ENCODE results near the gene CRIP2.

The CRIP2 gene

GRCh38 chr14:105484069-105484996 is 9.7 kb downstream of the CRIP2 start:
- Histone ChIP-seq H3K4me2 (peak overlapping the region in 9 of 11 experiments; percentile 97 to 100 (median 100); a peak in 20 of 22 replicates), H4K20me1 (peaks cover 0 to 66% (median 23%) of the 10 kb centered on the region in 11 experiments; a peak in 15 of 22 replicates), H3K27ac (peak overlapping the region in 1 of 11 experiments; percentile 98; a peak in 4 of 22 replicates), H3K4me1 (peaks cover 67 to 98% (median 96%) of the 10 kb centered on the region in 10 experiments), H3K27me3 (peaks cover 38 to 56% (median 51%) of the 10 kb centered on the region in 11 experiments), H3K36me3 (no peaks in the 10 kb centered on the region; a peak in 1 of 22 replicates), H3K9ac (peak overlapping the region in 4 of 11 experiments; percentile 9 to 82 (median 76); a peak in 4 of 22 replicates), H3K4me3 (peak overlapping the region in 1 of 10 experiments; percentile 22; a peak in 1 of 20 replicates), H3K9me3 (replicated peaks in 1 of 11) (no peaks in the 10 kb centered on the region)
- no peak for TF ChIP-seq Cebpa-rat (IDR thresholded peaks at IDR 0.05)

GRCh38 chr14:105484997-105485393 is 10.4 kb downstream of the CRIP2 start:
- H3K36me3 ChIP-seq, result no peaks in the 10 kb centered on the region; a peak in 1 of 22 replicates
- no peak overlapping the region; a peak in 1 of 22 replicates for H3K27ac ChIP-seq
- TF ChIP-seq Cebpa-rat (IDR thresholded peaks at IDR 0.05), result no peak
- peaks cover 70 to 96% (median 94%) of the 10 kb centered on the region in 10 experiments for H3K4me1 ChIP-seq
- H3K27me3 ChIP-seq, result peaks cover 32 to 49% (median 45%) of the 10 kb centered on the region in 11 experiments
- peak overlapping the region in 10 of 11 experiments; percentile 6 to 100 (median 100); a peak in 16 of 22 replicates for H3K4me2 ChIP-seq
- H3K9ac ChIP-seq, result no peak overlapping the region; a peak in 1 of 22 replicates
- no peak overlapping the region for H3K4me3 ChIP-seq
- H4K20me1 ChIP-seq, result peaks cover 0 to 61% (median 19%) of the 10 kb centered on the region in 11 experiments; a peak in 14 of 22 replicates
- no peaks in the 10 kb centered on the region for H3K9me3 ChIP-seq (replicated peaks in 1 of 11)

GRCh38 chr14:105485739-105486162 is 11.1 kb downstream of the CRIP2 start:
- H4K20me1 ChIP-seq, result peaks cover 0 to 54% (median 17%) of the 10 kb centered on the region in 11 experiments; a peak in 13 of 22 replicates
- no peak for TF ChIP-seq Cebpa-rat (IDR thresholded peaks at IDR 0.05)
- H3K27me3 ChIP-seq, result peaks cover 27 to 42% (median 37%) of the 10 kb centered on the region in 11 experiments
- no peaks in the 10 kb centered on the region; a peak in 1 of 22 replicates for H3K36me3 ChIP-seq
- no peaks in the 10 kb centered on the region for H3K9me3 ChIP-seq (replicated peaks in 1 of 11)
- H3K4me3 ChIP-seq, result peak overlapping the region in 5 of 10 experiments; percentile 62 to 78 (median 65); a peak in 7 of 20 replicates
- H3K4me1 ChIP-seq, result peaks cover 70 to 94% (median 86%) of the 10 kb centered on the region in 10 experiments
- peak overlapping the region; percentile 95 to 100 (median 99) for H3K4me2 ChIP-seq
- H3K9ac ChIP-seq, result peak overlapping the region in 4 of 11 experiments; percentile 76 to 80 (median 78); a peak in 2 of 22 replicates
- H3K27ac ChIP-seq, result no peak overlapping the region; a peak in 2 of 22 replicates

DNA sequence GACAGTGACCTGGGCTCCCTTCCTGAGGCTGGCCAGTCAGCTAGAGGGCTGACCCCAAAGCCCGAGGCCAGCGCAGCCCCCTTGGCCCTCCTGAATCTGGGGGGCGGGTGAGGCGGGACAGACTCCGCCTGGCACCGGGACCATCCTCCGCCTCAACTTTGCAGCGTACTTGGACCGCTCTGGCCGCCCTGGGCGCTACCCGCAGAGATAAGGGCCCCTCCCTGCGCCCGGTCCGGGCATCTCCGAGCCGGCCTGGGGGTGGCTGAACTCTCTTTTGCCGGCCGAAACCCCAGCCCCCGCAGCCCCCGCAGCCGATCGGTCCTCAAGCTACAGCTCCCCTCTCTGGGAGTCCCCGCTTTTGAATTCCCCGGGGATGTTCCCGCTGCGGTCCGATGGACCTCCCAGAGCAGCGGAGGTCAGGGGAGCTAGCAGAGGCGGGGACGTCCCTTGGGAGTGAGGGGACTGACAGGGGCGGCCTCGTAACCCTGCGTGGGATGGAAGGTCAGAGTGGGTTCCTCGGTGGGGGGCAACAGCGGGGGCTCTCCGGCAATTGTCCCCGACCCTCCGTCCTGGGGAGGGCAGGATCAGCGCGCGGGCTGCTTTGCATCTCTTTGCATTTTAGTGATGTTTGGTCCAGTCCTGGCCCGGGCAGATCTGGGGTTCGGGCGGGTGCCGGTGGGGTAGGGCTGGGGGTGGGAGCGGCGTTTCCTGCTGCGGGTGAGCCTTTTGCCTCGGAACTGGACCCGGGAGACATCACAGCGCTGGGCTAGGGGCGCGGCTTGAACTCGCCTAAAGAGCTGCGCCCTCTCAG is 11.7 kb downstream of the CRIP2 start, which contains the start of gene CRIP1:
Gene CRIP1, plus strand, starts transcription at position 724 of the 811 bp plus-strand sequence. CDS start 374 bp downstream, outside the sequence.
- peak within 1 kb of the TSS; percentile 68 to 84 (median 76) for H3K9ac ChIP-seq
- no peaks in the 10 kb centered on the region for H3K9me3 ChIP-seq (replicated peaks in 1 of 11)
- H4K20me1 ChIP-seq, result peaks cover 0 to 49% (median 17%) of the 10 kb centered on the region in 11 experiments; a peak in 13 of 22 replicates
- H3K4me1 ChIP-seq, result peaks cover 65 to 88% (median 80%) of the 10 kb centered on the region in 10 experiments
- peak within 1 kb of the TSS; percentile 95 to 100 (median 99) for H3K4me2 ChIP-seq
- H3K27ac ChIP-seq, result peak within 1 kb of the TSS; percentile 27 to 81 (median 64)
- no peak for TF ChIP-seq Cebpa-rat (IDR thresholded peaks at IDR 0.05)
- no peaks in the 10 kb centered on the region; a peak in 1 of 22 replicates for H3K36me3 ChIP-seq
- peaks cover 26 to 41% (median 37%) of the 10 kb centered on the region in 11 experiments for H3K27me3 ChIP-seq
- peak within 1 kb of the TSS; percentile 53 to 78 (median 63) for H3K4me3 ChIP-seq

DNA sequence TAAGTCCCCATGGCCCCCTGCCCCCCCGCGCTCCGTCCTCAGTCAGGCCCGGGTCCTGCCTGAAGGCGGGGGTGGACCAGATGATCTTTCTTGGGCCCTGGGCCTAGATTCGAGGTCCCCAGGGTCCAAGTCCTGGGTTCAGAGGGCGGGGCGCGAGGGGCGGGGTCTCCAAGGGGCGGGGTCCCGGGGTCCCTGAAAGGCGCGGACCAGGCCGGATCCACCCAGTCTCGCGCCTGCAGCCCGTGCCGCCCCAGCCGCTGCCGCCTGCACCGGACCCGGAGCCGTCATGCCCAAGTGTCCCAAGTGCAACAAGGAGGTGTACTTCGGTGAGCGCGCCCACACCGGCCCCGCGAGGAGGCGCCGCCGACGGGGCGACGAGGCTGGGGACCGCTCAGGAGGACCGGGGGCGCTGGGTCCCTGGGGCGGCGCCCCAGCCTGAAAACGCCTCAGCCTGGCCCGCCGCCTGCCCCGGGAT is 12.4 kb downstream of the CRIP2 start:
- no peaks in the 10 kb centered on the region for H3K9me3 ChIP-seq (replicated peaks in 1 of 11)
- peak overlapping the region; percentile 68 to 84 (median 76) for H3K9ac ChIP-seq
- no peak for TF ChIP-seq Cebpa-rat (IDR thresholded peaks at IDR 0.05)
- H3K4me1 ChIP-seq, result peaks cover 64 to 85% (median 79%) of the 10 kb centered on the region in 10 experiments
- H3K27ac ChIP-seq, result peak overlapping the region; percentile 27 to 81 (median 64); a peak in 21 of 22 replicates
- H4K20me1 ChIP-seq, result peaks cover 0 to 52% (median 21%) of the 10 kb centered on the region in 11 experiments; a peak in 15 of 22 replicates
- H3K27me3 ChIP-seq, result peaks cover 26 to 41% (median 37%) of the 10 kb centered on the region in 11 experiments
- peak overlapping the region; percentile 53 to 78 (median 63) for H3K4me3 ChIP-seq
- peaks cover 0 to 2% (median 0%) of the 10 kb centered on the region in 11 experiments; a peak in 1 of 22 replicates for H3K36me3 ChIP-seq
- H3K4me2 ChIP-seq, result peak overlapping the region; percentile 95 to 100 (median 99)

GRCh38 chr14:105487449-105487985 is 12.9 kb downstream of the CRIP2 start:
- Histone ChIP-seq H3K4me2 (peak overlapping the region; percentile 95 to 100 (median 99)), H3K9me3 (replicated peaks in 1 of 11) (no peaks in the 10 kb centered on the region), H3K27me3 (peaks cover 26 to 41% (median 37%) of the 10 kb centered on the region in 11 experiments), H3K36me3 (peaks cover 0 to 7% (median 0%) of the 10 kb centered on the region in 11 experiments; a peak in 6 of 22 replicates), H3K9ac (peak overlapping the region; percentile 68 to 84 (median 76)), H3K27ac (peak overlapping the region; percentile 27 to 81 (median 64)), H3K4me3 (peak overlapping the region; percentile 53 to 78 (median 63)), H3K4me1 (peaks cover 62 to 85% (median 79%) of the 10 kb centered on the region in 10 experiments), H4K20me1 (peaks cover 0 to 52% (median 26%) of the 10 kb centered on the region in 11 experiments; a peak in 15 of 22 replicates)
- no peak for TF ChIP-seq Cebpa-rat (IDR thresholded peaks at IDR 0.05)

GRCh38 chr14:105487986-105488777 is 13.6 kb downstream of the CRIP2 start:
- Histone ChIP-seq H3K27ac (peak overlapping the region; percentile 27 to 81 (median 64); a peak in 19 of 22 replicates), H3K27me3 (peaks cover 26 to 41% (median 37%) of the 10 kb centered on the region in 11 experiments), H3K4me2 (peak overlapping the region; percentile 97 to 100 (median 100)), H4K20me1 (peaks cover 0 to 51% (median 21%) of the 10 kb centered on the region in 11 experiments; a peak in 15 of 22 replicates), H3K9ac (peak overlapping the region; percentile 68 to 87 (median 79)), H3K9me3 (replicated peaks in 1 of 11) (no peaks in the 10 kb centered on the region), H3K4me1 (peaks cover 55 to 82% (median 74%) of the 10 kb centered on the region in 10 experiments), H3K4me3 (peak overlapping the region; percentile 53 to 78 (median 63)), H3K36me3 (peaks cover 0 to 13% (median 0%) of the 10 kb centered on the region in 11 experiments; a peak in 6 of 22 replicates)
- TF ChIP-seq Cebpa-rat (IDR thresholded peaks at IDR 0.05), result no peak
